Placental pericyte (primary cell): ENCODE results near the gene TMEM191C. TPM values are rescaled to one million over a fixed set of nuclear protein-coding genes. Genes with fewer than 3 reads are reported as not detected.

ENCODE experiments used
- total RNA-seq: library from RNA; depleted of rRNA; stranded (reverse); fragments of >200 nt; gene quantifications from 2 replicates; pipeline ENCODE4 v1.2.3, GENCODE V29; 2012

Gene TMEM191C
- total RNA-seq: 0.88 and 3.6 TPM in 2 replicates

GRCh38 chr22:21467337-21468193, at the start of gene TMEM191C:
Gene TMEM191C (plus strand): TSS chr22:21467387. CDS start chr22:21467460, 73 bp downstream.

Other genes with a start within 250 kb of the TMEM191C start
- gene RIMBP3B, start 83.6 kb upstream of the TMEM191C start, total RNA-seq: 0.29 TPM in 1 of 2 replicates, not detected in the other
- gene HIC2, start 50.0 kb upstream of the TMEM191C start, total RNA-seq: 2.8 and 6.9 TPM in 2 replicates
- gene RIMBP3C, start 84.1 kb downstream of the TMEM191C start, total RNA-seq: 0.22 and 0.43 TPM in 2 replicates
- gene UBE2L3, start 100.3 kb downstream of the TMEM191C start, total RNA-seq: 46.2 and 62.7 TPM in 2 replicates
- gene YDJC, start 162.6 kb downstream of the TMEM191C start, total RNA-seq: 21.0 and 44.0 TPM in 2 replicates
- gene CCDC116, start 165.4 kb downstream of the TMEM191C start, total RNA-seq: 0.14 and 0.22 TPM in 2 replicates
- 29.5 and 262 TPM in 2 replicates for gene SDF2L1, start 174.9 kb downstream of the TMEM191C start, total RNA-seq
- 41.8 and 44.8 TPM in 2 replicates for gene PPIL2, start 198.6 kb downstream of the TMEM191C start, total RNA-seq